GM12873 (cell line): ENCODE results near the gene NDUFA8.

Experiments used
- CTCF ChIP-seq: IDR thresholded peaks from 2 replicates; pipeline ENCODE4 v1.5.1; 2012; ENCODE audit warnings: low read depth, mild to moderate bottlenecking, moderate library complexity, low read length, control low read depth; ENCODE audit not compliant: insufficient read depth; ENCODE audit errors: missing control alignments

NDUFA8 gene

GRCh38 chr9:122144836-122145591, 14.6 kb downstream of the NDUFA8 start:
- peak; percentile 49 for TF ChIP-seq CTCF

GRCh38 chr9:122143876-122144405, 15.6 kb downstream of the NDUFA8 start:
- TF ChIP-seq CTCF: no peak

GRCh38 chr9:122143296-122143695, 16.3 kb downstream of the NDUFA8 start:
- no peak for TF ChIP-seq CTCF

GRCh38 chr9:122141671-122142070, 17.9 kb downstream of the NDUFA8 start:
- TF ChIP-seq CTCF: no peak

GRCh38 chr9:122140368-122141193, 19.0 kb downstream of the NDUFA8 start:
- no peak for TF ChIP-seq CTCF

- no peak for TF ChIP-seq CTCF
These were observed 20.9 kb downstream of the NDUFA8 start for GRCh38 chr9:122138560-122139268.

GRCh38 chr9:122135529-122135859, 24.1 kb downstream of the NDUFA8 start:
- TF ChIP-seq CTCF: no peak
